Fibroblast of villous mesenchyme (primary cell): Measurements from ENCODE around the gene PXDN. TPM values are rescaled to one million over a fixed set of nuclear protein-coding genes. Genes with fewer than 3 reads are reported as not detected.
"Not testable (repeated sequence)": the region's sequence is repeated elsewhere in the genome, so short reads cannot be mapped to it uniquely, and the experiment has no call there.

Experiments
- DNase-seq: peaks from one replicate; pipeline ENCODE4 v3.0.0-alpha.2; 2010; ENCODE audit warnings: low read depth
- H3K4me3 ChIP-seq: 2 replicates; pipeline ENCODE4 v1.5.1; 2011; ENCODE audit warnings: low read depth, mild to moderate bottlenecking, low read length
- total RNA-seq: library from RNA; depleted of rRNA; stranded (reverse); fragments of >200 nt; gene quantifications from 2 replicates; pipeline ENCODE4 v1.2.3, GENCODE V29; 2012
- TF ChIP-seq, protein P1 (sequence below): IDR thresholded peaks from 2 replicates; pipeline ENCODE4 v1.5.1; 2012; ENCODE audit warnings: low read depth, mild to moderate bottlenecking, low read length; ENCODE audit not compliant: insufficient read depth

Gene PXDN
- total RNA-seq, 1 donor, result 296 TPM

DNA sequence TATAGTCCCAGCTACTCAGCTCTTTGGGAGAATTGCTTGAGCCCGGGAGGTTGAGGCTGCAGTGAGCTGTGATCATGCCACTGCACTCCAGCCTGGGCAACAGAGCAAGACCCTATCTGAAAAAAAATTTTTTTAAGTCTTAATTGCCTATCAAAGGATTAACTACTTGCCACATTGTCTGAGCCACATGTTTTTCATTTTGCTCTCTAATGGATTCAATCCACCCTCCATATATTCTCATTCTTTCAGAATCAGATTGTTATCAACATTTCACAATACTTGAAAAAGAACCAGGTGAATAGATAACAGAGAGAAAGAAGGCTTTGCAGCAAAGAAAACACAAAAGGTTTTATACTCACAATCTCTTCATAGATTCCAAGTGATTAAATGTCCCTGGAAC lies 61.0 kb downstream of the PXDN start:
- TF ChIP-seq, protein P1, sequence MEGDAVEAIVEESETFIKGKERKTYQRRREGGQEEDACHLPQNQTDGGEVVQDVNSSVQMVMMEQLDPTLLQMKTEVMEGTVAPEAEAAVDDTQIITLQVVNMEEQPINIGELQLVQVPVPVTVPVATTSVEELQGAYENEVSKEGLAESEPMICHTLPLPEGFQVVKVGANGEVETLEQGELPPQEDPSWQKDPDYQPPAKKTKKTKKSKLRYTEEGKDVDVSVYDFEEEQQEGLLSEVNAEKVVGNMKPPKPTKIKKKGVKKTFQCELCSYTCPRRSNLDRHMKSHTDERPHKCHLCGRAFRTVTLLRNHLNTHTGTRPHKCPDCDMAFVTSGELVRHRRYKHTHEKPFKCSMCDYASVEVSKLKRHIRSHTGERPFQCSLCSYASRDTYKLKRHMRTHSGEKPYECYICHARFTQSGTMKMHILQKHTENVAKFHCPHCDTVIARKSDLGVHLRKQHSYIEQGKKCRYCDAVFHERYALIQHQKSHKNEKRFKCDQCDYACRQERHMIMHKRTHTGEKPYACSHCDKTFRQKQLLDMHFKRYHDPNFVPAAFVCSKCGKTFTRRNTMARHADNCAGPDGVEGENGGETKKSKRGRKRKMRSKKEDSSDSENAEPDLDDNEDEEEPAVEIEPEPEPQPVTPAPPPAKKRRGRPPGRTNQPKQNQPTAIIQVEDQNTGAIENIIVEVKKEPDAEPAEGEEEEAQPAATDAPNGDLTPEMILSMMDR, result no peak
- DNase-seq, result no peak
- H3K4me3 ChIP-seq, result no peak overlapping the region

DNA sequence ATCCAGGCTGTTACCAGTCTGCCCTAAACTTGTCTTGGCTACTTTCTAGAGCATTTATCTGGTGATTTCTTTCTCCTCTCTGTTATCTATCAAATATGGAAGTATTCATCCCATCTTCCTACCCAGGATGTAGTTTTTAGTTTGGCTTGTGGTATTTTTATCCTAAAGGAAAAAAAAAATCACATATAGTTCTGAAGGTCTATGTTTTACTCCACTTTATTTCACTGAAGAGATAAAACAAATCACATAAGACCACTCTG lies 62.2 kb downstream of the PXDN start:
- TF ChIP-seq, protein P1, result no peak
- no peak overlapping the region for H3K4me3 ChIP-seq

DNA sequence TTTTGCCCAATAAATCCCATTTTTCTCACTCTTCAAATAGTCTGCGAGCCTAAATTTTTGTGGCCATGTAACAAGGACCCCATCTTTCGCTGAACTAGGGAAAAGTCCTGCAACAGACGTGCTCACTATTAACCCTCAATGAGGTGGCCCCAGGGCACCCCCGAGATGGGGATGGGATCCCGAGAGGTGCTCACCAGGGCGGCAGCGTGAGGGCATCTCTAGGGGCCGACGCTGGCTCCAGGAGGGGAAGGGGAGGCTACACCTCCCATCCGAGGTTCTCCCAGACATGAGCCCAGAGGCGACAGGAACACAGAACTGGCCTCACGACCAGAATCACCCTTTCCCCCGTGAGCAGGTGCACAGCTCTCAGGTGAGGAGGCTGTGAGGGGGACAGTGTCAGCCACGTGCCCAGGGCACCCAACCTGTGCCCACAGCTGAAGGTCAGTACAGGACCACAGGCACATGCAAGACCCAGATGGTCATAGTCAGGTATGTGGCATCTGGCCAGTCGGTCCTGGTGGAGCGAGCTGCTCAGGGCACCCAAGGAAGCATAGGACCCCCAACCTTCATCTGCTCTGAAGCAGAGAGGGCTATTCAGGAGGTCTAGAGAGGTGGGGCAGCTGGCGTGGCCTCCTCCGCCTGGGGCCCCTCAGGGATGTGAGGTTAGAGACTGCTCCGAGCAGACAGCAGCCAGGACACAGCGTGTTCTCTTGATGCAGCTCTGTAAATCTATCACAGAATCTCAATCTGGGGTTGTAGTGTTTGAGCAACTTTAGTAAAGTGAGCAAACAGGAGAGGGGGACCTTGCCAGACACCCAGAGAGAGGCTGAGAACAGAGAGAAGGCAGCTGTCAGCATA lies 62.8 kb downstream of the PXDN start:
- H3K4me3 ChIP-seq, result no peak overlapping the region
- TF ChIP-seq, protein P1, result no peak
- DNase-seq, result no peak

More for the DNA sequence above, 62.2 kb downstream of the PXDN start:
- no peak for DNase-seq

DNA sequence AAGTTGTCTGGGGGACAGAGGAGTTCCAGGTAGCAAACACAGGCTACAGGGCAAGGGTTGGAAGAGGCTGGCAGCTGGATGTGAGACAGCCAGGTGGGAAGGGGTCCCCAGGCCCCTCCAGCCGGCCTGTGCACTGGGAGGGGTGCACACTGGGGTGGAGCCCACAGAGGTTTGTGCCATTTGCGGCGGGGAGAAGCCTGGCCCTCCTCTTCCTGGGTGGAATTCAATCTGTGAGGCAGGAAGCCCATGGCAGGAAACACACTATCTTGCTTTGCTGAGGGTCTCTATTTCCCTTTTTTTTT lies 63.3 kb downstream of the PXDN start:
- TF ChIP-seq, protein P1, result no peak
- DNase-seq, result no peak
- no peak overlapping the region for H3K4me3 ChIP-seq

DNA sequence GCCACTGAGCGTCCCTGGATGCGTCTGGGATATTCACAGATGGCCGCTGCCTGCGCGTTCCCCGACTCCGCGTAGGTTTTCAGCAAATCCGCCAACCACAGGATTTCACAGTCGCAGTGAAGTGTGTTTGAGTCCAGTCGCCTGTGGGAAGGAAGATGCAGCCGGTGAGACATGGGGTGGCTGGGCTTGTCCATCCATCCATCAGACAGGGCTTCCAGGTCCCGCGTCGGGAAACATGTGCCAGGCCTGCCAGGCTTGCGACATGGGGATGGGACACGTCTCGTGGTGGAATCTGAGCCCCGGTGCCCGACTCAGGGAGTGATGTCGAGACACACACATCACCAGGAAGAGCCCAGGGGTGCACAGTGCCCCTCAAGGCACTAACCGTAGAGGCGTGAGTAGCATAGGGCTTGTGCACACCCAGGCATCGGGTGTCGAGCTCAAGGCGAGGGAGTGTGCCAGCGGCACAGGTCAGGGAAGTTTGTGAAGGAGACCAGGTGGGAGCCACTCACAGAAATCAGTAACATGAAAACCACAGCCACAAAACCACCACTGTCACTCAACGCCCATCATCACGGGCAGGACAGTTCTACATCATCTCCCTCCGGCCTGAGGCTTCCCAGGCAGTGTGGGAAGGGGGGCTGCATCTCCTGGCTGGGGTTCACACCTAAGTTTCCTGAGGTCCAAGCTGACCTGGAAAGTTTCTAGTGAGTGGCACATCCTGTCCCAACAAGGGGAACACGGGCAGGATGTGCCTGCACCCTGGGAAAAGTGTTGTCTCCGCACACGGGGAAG lies 63.9 kb downstream of the PXDN start:
- TF ChIP-seq, protein P1, result no peak
- DNase-seq, result no peak
- no peak overlapping the region for H3K4me3 ChIP-seq

DNA sequence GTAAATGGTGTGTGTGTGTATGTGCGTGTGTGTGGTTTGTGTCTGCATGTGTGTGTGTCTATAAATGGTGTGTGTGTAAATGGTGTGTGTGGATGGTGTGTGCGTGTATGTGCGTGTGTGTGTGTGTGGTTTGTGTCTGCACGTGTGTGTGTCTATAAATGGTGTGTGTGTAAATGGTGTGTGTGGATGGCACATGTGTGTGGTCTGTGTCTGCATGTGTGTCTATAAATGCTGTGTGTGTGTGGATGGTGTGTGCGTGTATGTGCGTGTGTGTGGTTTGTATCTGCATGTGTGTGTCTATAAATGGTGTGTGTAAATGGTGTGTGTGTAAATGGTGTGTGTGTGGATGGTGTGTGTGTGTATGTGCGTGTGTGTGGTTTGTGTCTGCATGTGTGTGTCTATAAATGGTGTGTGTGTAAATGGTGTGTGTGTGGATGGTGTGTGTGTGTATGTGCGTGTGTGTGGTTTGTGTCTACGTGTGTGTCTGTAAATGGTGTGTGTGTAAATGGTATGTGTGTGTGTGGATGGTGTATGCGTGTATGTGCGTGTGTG lies 64.8 kb downstream of the PXDN start:
- H3K4me3 ChIP-seq, DNase-seq: not testable (repeated sequence)

DNA sequence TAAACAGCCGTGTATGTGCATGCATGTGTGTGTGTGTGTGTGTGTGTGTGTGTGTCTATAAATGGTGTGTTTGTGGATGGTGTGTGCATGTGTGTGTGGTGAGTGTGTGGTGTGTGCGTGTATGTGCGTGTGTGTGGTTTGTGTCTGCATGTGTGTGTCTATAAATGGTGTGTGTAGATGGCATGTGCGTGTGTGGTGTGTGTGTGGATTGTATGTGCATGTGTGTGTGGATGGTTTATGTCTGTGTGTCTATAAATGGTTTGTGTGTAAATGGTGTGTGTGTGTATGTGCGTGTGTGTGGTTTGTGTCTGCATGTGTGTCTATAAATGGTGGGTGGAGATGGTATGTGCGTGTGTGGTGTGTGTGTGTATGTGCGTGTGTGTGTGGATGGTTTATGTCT lies 65.2 kb downstream of the PXDN start:
- not testable (repeated sequence) for H3K4me3 ChIP-seq, DNase-seq
